SK-N-SH (cell line): ENCODE measurements around the gene ABCA6.
"Not testable (repeated sequence)": the region's sequence is repeated elsewhere in the genome, so short reads cannot be mapped to it uniquely, and the experiment has no call there.

ENCODE experiments used
- CTCF ChIP-seq: fragments of 200-600 bp; sonication (generic); IDR thresholded peaks from 2 replicates; pipeline ENCODE4 v1.6.1; 2017; ENCODE audit warnings: antibody characterized with exemption, mild to moderate bottlenecking, moderate library complexity
- NRF1 ChIP-seq: IDR thresholded peaks from 2 replicates; pipeline ENCODE4 v1.6.1; 2012; ENCODE audit warnings: low read depth, mild to moderate bottlenecking, low read length
- POLR2AphosphoS5 ChIP-seq: IDR thresholded peaks from 2 replicates; pipeline ENCODE4 v1.6.1; 2012; ENCODE audit warnings: low read depth, low read length
- REST ChIP-seq: IDR thresholded peaks from 2 replicates; pipeline ENCODE4 v1.6.1; 2012; ENCODE audit warnings: mild to moderate bottlenecking, low read depth, low read length, moderate library complexity
- SIN3A ChIP-seq: IDR thresholded peaks from 2 replicates; pipeline ENCODE4 v1.6.1; 2012; ENCODE audit warnings: low read depth, mild to moderate bottlenecking, low read length, moderate library complexity, borderline replicate concordance
- USF2 ChIP-seq: fragments of 150-350 bp; IDR thresholded peaks from 2 replicates; pipeline ENCODE4 v1.6.1; 2017; ENCODE audit warnings: antibody characterized with exemption, low read length, low read depth, borderline replicate concordance

GRCh38 chr17:69072803-69073256 is 68.9 kb downstream of the ABCA6 start:
- not testable (repeated sequence) for TF ChIP-seq REST, SIN3A, NRF1, CTCF, POLR2AphosphoS5, USF2
